ENCODE results near the gene VTA1. TPM values are rescaled to one million over a fixed set of nuclear protein-coding genes. Genes with fewer than 3 reads are reported as not detected.

VTA1 gene
- polyA plus RNA-seq, 1 donor (not counting 4 experiments of a cell fraction or from before 2014, with no cell fraction given), result 97.4 TPM

- TF ChIP-seq CTCF (optimal IDR thresholded peaks at IDR 0.05 in 1 of 3, IDR thresholded peaks at IDR 0.05 in 1 of 3, conservative IDR thresholded peaks at IDR 0.05 in 1 of 3; ENCODE audit: extremely low read depth in 1 of 3, insufficient read depth in 2 of 3, low read length in 3 of 3) (no peak), EZH2 (IDR thresholded peaks at IDR 0.05; ENCODE audit: low read length) (no peak)
- no peak for FAIRE-seq
- dilution Hi-C loops (cut with MboI; ENCODE audit: extremely low pct_ligation_motif_present, low sequenced_read_pairs), result no loop called here
These were observed 15.7 kb downstream of the VTA1 start for GRCh38 chr6:142162780-142163179.

DNA sequence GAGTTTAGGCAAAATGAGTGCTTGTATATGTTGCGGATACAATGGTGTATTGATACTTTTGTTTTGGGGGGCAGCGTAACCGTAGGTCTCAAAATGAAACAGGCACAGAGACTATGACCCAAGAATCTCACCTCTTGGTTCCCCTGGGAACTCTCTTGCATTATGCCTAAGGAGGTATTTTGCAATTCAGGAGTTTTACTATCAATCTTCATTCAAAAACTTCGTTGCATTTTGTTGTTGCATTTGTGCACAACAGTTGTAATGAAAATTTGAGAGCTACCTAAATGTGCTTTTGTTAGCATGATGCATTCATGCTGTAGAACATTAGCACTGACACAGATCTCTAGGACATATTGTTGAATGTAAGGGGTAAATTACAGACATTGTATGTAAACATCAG is 18.2 kb downstream of the VTA1 start:
- no peaks in the 10 kb centered on the region for H3K9me1 ChIP-seq (ENCODE audit: control insufficient read depth, extremely low read depth, insufficient read depth, low read length)
- H3K9ac ChIP-seq (ENCODE audit: control insufficient read depth, extremely low read depth, insufficient read depth, low read length), result no peak overlapping the region
- DNase-seq (ENCODE audit: low read depth, low spot score) (no peak), FAIRE-seq (no peak)
- H3K9me3 ChIP-seq (ENCODE audit: control insufficient read depth, low read depth, low read length), result no peaks in the 10 kb centered on the region
- H3K4me3 ChIP-seq (ENCODE audit: control insufficient read depth in 2 of 3, extremely low read depth in 1 of 3, insufficient read depth in 2 of 3, low read depth in 1 of 3, low read length in 3 of 3), result no peak overlapping the region
- H3K27me3 ChIP-seq (ENCODE audit: control insufficient read depth, extremely low read depth, insufficient read depth, low read length), result no peaks in the 10 kb centered on the region
- H4K20me1 ChIP-seq (ENCODE audit: control insufficient read depth, extremely low read depth, insufficient read depth, low read length), result no peaks in the 10 kb centered on the region
- dilution Hi-C loops (cut with MboI; ENCODE audit: extremely low pct_ligation_motif_present, low sequenced_read_pairs), result no loop called here
- no peak overlapping the region for H3K27ac ChIP-seq (ENCODE audit: control insufficient read depth, insufficient read depth, low read length)
- no peaks in the 10 kb centered on the region for H3K4me1 ChIP-seq (ENCODE audit: control insufficient read depth, extremely low read depth, insufficient read depth, low read length)
- TF ChIP-seq CTCF (optimal IDR thresholded peaks at IDR 0.05 in 1 of 3, IDR thresholded peaks at IDR 0.05 in 1 of 3, conservative IDR thresholded peaks at IDR 0.05 in 1 of 3; ENCODE audit: extremely low read depth in 1 of 3, insufficient read depth in 2 of 3, low read length in 3 of 3) (no peak), EZH2 (IDR thresholded peaks at IDR 0.05; ENCODE audit: low read length) (no peak)
- no peak overlapping the region for H2AFZ ChIP-seq (ENCODE audit: control insufficient read depth, low read length)
- peaks cover 49% of the 10 kb centered on the region for H3K79me2 ChIP-seq (ENCODE audit: control insufficient read depth, insufficient read depth, low read length)
- H3K4me2 ChIP-seq (ENCODE audit: control insufficient read depth, extremely low read depth, insufficient read depth, low read depth, low read length), result no peak overlapping the region
- H3K36me3 ChIP-seq (ENCODE audit: control insufficient read depth in 2 of 2, extremely low read depth in 1 of 2, insufficient read depth in 2 of 2, low read length in 2 of 2), result peaks cover 0 to 2% of the 10 kb centered on the region in 2 experiments

More at GRCh38 chr6:142162780-142163179, 15.7 kb downstream of the VTA1 start:
- Histone ChIP-seq H3K4me3 (ENCODE audit: control insufficient read depth in 2 of 3, extremely low read depth in 1 of 3, insufficient read depth in 2 of 3, low read depth in 1 of 3, low read length in 3 of 3) (no peak overlapping the region), H3K9ac (ENCODE audit: control insufficient read depth, extremely low read depth, insufficient read depth, low read length) (no peak overlapping the region), H3K4me1 (ENCODE audit: control insufficient read depth, extremely low read depth, insufficient read depth, low read length) (no peaks in the 10 kb centered on the region), H3K4me2 (ENCODE audit: control insufficient read depth, extremely low read depth, insufficient read depth, low read depth, low read length) (no peak overlapping the region), H3K36me3 (ENCODE audit: control insufficient read depth in 2 of 2, extremely low read depth in 1 of 2, insufficient read depth in 2 of 2, low read length in 2 of 2) (peaks cover 0 to 2% of the 10 kb centered on the region in 2 experiments), H3K79me2 (ENCODE audit: control insufficient read depth, insufficient read depth, low read length) (peaks cover 70% of the 10 kb centered on the region), H3K9me1 (ENCODE audit: control insufficient read depth, extremely low read depth, insufficient read depth, low read length) (no peaks in the 10 kb centered on the region), H3K27me3 (ENCODE audit: control insufficient read depth, extremely low read depth, insufficient read depth, low read length) (no peaks in the 10 kb centered on the region), H2AFZ (ENCODE audit: control insufficient read depth, low read length) (no peak overlapping the region), H3K9me3 (ENCODE audit: control insufficient read depth, low read depth, low read length) (no peaks in the 10 kb centered on the region), H3K27ac (ENCODE audit: control insufficient read depth, insufficient read depth, low read length) (no peak overlapping the region), H4K20me1 (ENCODE audit: control insufficient read depth, extremely low read depth, insufficient read depth, low read length) (no peaks in the 10 kb centered on the region)
- DNase-seq (ENCODE audit: low read depth, low spot score), result no peak
